ENCODE data around the gene COL4A1.

- TF ChIP-seq TCF12 (IDR thresholded peaks at IDR 0.05; ENCODE audit: low read depth) (no peak), CREB1 (IDR thresholded peaks at IDR 0.05; ENCODE audit: low read depth) (no peak), RAD21 (IDR thresholded peaks at IDR 0.05; ENCODE audit: low read depth) (no peak), YY1 (IDR thresholded peaks at IDR 0.05; ENCODE audit: low read depth) (no peak), TEAD4 (IDR thresholded peaks at IDR 0.05) (no peak), MAX (IDR thresholded peaks at IDR 0.05) (no peak), EP300 (IDR thresholded peaks at IDR 0.05; ENCODE audit: borderline replicate concordance) (no peak), ZBTB7A (IDR thresholded peaks at IDR 0.05; ENCODE audit: low read depth) (no peak), FOXM1 (IDR thresholded peaks at IDR 0.05; ENCODE audit: borderline replicate concordance, low read depth) (no peak), TAF1 (IDR thresholded peaks at IDR 0.05; ENCODE audit: low read depth) (no peak), USF1 (IDR thresholded peaks at IDR 0.05) (no peak)
- TF ChIP-seq, protein P1, sequence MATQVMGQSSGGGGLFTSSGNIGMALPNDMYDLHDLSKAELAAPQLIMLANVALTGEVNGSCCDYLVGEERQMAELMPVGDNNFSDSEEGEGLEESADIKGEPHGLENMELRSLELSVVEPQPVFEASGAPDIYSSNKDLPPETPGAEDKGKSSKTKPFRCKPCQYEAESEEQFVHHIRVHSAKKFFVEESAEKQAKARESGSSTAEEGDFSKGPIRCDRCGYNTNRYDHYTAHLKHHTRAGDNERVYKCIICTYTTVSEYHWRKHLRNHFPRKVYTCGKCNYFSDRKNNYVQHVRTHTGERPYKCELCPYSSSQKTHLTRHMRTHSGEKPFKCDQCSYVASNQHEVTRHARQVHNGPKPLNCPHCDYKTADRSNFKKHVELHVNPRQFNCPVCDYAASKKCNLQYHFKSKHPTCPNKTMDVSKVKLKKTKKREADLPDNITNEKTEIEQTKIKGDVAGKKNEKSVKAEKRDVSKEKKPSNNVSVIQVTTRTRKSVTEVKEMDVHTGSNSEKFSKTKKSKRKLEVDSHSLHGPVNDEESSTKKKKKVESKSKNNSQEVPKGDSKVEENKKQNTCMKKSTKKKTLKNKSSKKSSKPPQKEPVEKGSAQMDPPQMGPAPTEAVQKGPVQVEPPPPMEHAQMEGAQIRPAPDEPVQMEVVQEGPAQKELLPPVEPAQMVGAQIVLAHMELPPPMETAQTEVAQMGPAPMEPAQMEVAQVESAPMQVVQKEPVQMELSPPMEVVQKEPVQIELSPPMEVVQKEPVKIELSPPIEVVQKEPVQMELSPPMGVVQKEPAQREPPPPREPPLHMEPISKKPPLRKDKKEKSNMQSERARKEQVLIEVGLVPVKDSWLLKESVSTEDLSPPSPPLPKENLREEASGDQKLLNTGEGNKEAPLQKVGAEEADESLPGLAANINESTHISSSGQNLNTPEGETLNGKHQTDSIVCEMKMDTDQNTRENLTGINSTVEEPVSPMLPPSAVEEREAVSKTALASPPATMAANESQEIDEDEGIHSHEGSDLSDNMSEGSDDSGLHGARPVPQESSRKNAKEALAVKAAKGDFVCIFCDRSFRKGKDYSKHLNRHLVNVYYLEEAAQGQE (IDR thresholded peaks at IDR 0.05; ENCODE audit: low read depth) = no peak
These were observed 29.5 kb downstream of the COL4A1 start for GRCh38 chr13:110277357-110277975.

All from Ishikawa (cell line).